HG02678 (cell line): ENCODE data around the gene SPO11.
"Not testable (repeated sequence)": the region's sequence is repeated elsewhere in the genome, so short reads cannot be mapped to it uniquely, and the experiment has no call there.

Source experiments
- ATAC-seq: cut with Tn5 transposase; IDR thresholded peaks from one replicate; pipeline ENCODE4 v1.9.1; 2021; ENCODE audit warnings: mild to moderate bottlenecking, moderate library complexity; ENCODE audit not compliant: unreplicated experiment

Gene SPO11

DNA sequence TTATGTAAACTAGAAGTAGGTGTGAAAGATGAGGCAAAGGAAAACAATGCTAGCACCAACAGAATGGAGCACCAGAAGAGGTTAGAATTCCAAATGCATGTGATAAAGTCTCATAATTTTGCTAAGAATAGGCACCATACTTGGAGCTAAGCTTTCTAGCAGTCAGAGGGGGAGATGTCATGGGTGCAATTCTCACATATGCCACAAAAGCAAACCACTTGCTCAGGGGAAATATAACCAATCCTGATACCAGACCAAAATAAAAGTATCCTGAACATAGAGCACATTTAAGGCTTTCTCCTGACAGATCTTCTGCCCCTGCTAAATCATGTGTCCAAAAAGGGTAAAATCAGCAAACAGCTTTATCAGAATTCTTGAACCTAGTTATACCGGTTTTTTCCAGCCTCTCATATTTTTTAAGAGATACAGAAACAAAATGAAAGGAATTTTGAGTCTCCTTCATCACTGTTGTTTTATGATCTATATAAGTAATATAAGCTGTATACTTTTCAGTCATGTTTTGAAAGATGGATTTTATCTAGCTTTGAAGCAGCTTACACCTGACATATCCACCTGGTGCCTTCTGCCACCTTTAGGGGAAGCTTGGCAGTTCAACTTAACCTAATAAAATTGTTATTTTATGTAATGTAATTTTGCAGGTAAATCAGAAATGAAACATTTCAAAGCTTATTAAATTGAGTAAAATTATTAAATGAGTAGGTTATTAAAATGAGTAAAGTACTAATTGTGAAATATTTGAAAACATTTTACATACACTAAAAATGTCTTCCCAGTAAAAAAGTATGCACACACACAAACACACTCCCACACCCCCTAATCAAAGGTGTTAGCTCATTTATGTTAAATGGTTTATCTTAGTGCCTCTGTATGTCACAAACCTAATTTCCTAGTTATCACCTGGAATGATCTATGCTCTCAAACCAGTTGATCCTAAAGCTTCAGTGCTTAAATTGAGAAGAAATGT is 2.8 kb downstream of the SPO11 start:
- ATAC-seq = no peak

GRCh38 chr20:57335392-57335791 is 5.8 kb downstream of the SPO11 start:
- no peak for ATAC-seq

- no peak for ATAC-seq
Measured at GRCh38 chr20:57341663-57342062, 12.1 kb downstream of the SPO11 start.

DNA sequence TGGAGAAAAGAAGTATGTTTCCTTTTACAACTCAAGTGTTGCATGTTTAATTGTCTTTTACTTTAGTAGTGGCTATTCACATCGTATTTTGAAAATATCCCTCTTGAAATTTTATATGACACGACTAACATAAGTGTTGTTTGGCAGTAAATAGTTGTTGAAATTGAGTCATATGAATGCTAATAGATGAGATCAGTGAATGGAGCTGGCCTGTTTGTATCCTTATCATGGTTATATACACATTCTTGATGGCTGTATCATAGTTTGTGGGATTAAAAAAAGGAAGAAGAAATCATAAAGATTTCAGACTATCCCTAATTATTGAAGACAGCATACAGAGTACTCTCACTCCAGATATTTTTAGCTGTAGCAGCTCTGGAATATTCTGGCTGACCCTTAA is 13.2 kb downstream of the SPO11 start:
- no peak for ATAC-seq

DNA sequence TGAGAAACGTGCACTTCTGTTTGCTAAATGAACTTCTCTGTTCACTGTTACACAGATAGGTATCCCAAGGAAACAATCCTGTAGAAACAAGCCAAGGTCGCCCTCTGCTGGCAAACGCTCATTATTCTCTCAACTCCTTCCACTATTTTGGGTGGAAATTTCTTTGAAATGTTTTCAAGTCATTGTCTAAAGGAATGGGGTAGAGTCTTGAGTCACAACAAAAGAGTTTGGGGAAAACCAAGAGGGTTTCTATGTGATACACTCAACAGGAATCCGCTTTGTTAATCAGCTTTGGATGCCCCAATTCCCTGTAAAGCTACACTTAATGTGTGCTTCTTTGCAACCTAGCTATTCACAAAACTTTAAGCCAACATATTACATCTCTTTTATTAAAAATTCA is 16.9 kb downstream of the SPO11 start:
- ATAC-seq = no peak

- ATAC-seq = no peak
Measured at GRCh38 chr20:57347393-57347792, 17.8 kb downstream of the SPO11 start.

DNA sequence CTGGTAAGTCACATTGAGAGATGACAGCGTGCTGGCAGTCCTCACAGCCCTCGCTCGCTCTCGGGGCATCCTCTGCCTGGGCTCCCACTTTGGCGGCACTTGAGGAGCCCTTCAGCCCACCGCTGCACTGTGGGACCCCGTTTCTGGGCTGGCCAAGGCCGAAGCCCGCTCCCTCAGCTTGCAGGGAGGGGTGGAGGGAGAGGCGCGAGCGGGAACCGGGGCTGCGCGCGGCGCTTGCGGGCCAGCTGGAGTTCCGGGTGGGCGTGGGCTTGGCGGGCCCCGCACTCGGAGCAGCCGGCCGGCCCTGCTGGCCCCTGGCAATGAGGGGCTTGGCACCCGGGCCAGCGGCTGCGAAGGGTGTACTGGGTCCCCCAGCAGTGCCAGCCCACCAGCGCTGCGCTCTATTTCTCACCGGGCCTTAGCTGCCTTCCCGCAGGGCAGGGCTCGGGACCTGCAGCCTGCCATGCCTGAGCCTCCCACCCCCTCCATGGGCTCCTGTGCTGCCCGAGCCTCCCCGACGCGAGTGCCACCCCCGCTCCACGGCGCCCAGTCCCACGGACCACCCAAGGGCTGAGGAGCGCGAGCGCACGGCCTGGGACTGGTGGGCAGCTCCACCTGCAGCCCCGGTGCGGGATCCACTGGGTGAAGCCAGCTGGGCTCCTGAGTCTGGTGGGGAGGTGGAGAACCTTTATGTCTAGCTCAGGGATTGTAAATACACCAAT is 18.8 kb downstream of the SPO11 start:
- not testable (repeated sequence) for ATAC-seq

DNA sequence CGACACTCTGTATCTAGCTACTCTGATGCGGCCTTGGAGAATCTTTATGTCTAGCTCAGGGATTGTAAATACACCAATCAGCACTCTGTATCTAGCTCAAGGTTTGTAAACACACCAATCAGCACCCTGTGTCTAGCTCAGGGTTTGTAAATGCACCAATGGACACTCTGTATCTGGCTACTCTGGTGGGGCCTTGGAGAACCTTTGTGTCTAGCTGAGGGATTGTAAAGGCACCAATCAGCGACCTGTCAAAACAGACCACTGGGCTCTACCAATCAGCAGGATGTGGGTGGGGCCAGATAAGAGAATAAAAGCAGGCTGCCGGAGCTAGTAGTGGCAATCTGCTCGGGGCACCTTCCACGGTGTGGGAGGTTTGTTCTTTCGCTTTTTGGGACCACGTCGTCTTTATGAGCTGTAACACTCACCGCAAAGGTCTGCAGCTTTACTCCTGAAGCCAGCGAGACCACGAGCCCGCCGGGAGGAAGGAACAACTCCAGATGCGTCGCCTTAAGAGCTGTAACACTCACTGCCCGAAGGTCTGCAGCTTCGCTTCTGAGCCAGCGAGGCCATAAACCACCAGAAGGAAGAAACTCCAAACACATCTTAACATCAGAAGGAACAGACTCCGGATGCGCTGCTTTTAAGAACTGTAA is 19.4 kb downstream of the SPO11 start:
- ATAC-seq = not testable (repeated sequence)

GRCh38 chr20:57350081-57350710 is 20.6 kb downstream of the SPO11 start:
- no peak for ATAC-seq

- ATAC-seq = not testable (repeated sequence)
Measured at GRCh38 chr20:57350726-57351041, 21.1 kb downstream of the SPO11 start.

DNA sequence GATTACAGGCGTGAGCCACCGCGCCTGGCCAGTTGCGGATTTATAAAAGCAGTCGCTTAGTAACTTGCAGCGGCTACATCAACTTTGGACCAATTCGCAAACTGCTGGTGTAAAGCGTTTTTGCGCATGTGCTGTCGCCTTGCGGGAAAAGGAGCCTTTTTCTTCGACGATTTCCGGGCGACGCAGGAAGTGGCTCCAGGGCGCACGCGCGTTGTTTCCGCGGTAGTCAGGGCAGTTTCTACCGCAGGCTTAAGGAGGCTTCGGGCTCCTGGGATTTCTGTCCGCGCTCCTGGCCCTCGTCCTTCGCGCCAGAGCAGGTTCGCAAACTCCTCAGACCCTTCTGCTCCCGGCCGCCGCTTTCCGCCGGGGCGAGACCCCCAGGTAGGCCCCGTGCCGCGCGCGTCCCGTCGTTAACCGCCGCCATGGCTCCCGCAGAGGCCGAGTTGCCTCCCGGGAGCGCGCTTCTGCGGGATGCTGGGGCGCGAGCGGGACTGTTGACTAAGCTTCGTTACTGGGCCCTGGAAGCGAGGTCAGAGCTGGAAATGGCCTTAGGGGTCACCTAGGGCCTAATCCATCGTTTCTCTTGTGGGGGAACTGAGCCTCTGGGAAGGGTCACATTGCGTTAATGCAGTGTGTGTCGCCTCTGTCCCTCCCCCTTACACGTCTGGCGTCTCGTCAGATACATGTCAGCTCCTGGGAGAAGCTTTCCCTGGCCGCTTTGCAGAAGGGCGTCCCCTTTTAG is 21.6 kb downstream of the SPO11 start, which contains the start of gene RAE1:
RAE1 (plus strand) TSS at position 214 of the 742 bp plus-strand sequence. CDS start 2,784 bp downstream, outside the sequence.
- ATAC-seq = peak; percentile 78

DNA sequence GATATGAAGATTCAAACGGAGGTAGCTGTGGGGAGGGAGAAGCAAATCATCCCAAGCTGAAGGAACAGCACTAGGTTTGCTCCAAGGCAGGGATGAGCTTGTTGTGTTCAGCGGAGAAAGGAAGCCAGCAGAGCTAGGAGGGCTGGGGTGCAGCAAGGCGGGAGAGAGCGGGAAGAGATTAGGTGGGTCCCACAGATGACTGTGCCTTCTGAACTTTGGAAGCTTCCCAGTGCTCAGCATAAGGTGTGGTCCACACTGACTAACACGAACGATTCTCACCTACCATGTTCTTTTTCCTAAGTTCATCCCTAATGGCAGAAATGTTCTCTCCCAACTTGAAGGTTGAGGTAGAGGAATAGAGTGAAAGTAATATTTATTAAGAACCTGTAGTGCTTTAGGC is 22.7 kb downstream of the SPO11 start:
- ATAC-seq = no peak

DNA sequence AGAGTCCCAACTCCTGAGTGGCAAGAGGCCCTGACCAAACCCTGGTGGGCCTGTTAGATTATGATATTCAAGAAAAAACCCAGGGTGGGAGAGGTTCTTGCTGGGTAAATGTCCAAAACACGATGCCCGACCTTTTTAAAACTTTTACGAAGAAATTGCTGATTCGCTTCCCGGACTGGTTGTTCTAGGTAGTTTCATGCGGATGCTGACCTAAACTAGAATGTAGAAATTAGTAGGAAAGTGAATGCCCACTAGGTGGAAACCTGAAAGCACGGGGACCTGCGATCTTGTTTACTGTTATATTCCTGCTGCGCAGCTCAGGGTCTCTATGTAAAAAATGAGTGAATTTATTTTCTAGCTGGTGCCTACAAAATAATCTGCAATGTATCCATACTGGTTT is 23.7 kb downstream of the SPO11 start:
- ATAC-seq = no peak

DNA sequence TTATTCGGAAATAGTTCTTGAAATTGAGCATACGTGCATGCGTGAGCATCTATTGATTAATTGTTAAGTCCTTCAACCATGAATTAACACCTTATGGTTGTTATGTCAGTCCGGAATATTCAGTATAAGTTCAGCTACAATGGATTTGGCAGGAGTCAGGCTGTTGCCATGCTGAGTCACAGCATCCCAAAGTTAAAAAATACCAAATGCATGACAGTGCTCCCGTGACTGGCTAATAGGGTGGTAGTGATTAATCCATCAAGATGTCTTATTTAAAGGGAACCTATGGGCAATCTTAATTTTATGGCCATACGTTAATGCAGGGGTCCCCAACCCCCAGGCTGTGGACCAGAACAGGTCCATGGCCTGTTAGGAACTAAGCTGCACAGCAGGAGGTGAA is 31.9 kb downstream of the SPO11 start:
- ATAC-seq = no peak

GRCh38 chr20:57364451-57364850 is 34.8 kb downstream of the SPO11 start:
- ATAC-seq = no peak

- ATAC-seq = no peak
Measured at GRCh38 chr20:57369596-57369995, 40.0 kb downstream of the SPO11 start.

- ATAC-seq = no peak
Measured at GRCh38 chr20:57370316-57370715, 40.7 kb downstream of the SPO11 start.

DNA sequence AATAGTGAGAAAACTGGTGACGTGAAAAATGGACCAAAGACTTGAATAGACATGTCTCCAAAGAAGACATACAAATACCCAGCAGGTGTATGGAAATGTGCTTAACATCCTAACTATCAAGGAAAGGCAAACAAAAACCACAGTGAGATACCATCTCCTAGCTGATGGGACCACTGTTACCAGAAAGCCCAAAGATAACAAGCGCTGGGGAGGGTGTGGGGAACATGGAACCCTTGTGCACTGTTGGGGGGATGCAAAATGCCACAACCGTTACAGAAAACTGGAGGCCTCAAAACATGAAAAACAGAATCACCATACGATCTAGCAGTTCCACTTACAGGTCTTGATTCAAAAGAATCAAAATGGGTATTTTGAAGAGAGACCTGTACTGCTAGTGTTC is 41.8 kb downstream of the SPO11 start:
- no peak for ATAC-seq

GRCh38 chr20:57372157-57372556 is 42.6 kb downstream of the SPO11 start:
- no peak for ATAC-seq

DNA sequence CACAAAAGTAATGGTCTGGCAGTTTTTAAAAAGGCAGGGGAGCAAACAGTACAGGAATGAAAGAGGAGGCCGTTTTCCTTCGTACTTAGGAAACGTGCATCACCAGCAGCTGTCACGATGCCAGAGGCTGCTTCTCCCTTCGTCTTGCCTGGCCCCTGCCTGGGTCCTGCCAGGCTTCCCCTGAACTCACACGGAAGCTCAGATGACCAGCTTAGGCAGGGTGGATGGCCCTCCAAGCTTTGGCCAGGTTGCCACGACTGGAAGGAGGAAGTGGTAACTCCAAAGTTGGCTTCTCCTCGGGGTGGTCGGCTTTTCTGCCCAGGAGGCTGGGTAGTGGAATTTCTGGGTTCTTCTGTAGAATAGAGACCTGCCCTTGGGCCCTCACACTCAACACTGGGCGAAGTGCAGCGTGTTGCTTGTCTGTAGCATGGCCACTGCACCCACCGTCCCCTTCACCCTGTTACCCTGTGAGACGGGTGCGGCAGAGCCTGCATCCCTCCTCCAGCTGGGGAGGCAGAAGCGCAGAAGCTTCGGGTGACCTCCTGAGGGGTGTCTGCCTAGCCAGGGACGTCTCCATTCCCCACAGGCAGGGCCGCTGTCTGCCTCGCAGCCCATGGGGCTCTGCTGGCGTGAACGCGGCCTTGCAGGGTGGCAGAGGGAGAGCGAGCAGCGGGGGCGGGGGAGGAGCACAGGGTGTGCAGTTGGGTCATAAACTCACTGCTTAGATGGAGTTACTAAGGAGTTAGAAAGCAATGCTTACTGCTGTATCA is 43.2 kb downstream of the SPO11 start:
- ATAC-seq = no peak
